Upper lobe of left lung (tissue), 6 donors: ENCODE measurements around the gene ZNF574. TPM values are rescaled to one million over a fixed set of nuclear protein-coding genes. Genes with fewer than 3 reads are reported as not detected.
"Not testable (repeated sequence)": the region's sequence is repeated elsewhere in the genome, so short reads cannot be mapped to it uniquely, and the experiment has no call there.

Source experiments
- ATAC-seq, 2 donors: fragments of 200-7000 bp; cut with Tn5 transposase; one replicate each; pipeline ENCODE4 v1.9.1; 2022; ENCODE audit warnings: mild to moderate bottlenecking in 2 of 2, moderate library complexity in 2 of 2; ENCODE audit not compliant: low FRiP score in 2 of 2
- DNase-seq, 2 donors: peaks; one replicate each; pipeline ENCODE4 v3.0.0-alpha.2; 2019 to 2020
- H3K27ac ChIP-seq, 4 donors: fragments of 200-600 bp; sonication (generic); one replicate each; pipeline ENCODE4 v1.5.1; 2016 to 2019
- H3K27me3 ChIP-seq, 4 donors: fragments of 200-600 bp; sonication (generic); one replicate each; pipeline ENCODE4 v1.5.1; 2017 to 2019
- H3K36me3 ChIP-seq, 4 donors: fragments of 200-600 bp; sonication (generic); one replicate each; pipeline ENCODE4 v1.5.1; 2016 to 2019
- H3K4me1 ChIP-seq, 4 donors: fragments of 200-600 bp; sonication (generic); one replicate each; pipeline ENCODE4 v1.5.1; 2018 to 2019
- H3K4me3 ChIP-seq, 4 donors: fragments of 200-600 bp; sonication (generic); one replicate each; pipeline ENCODE4 v1.5.1; 2017 to 2019; ENCODE audit warnings: mild to moderate bottlenecking in 2 of 4, moderate library complexity in 1 of 4
- H3K9me3 ChIP-seq, 4 donors: fragments of 200-600 bp; sonication (generic); one replicate each; pipeline ENCODE4 v1.5.1; 2018 to 2019
- CTCF ChIP-seq, 6 experiments: fragments of 450-650 bp in 4 of 6; fragments of 200-600 bp in 2 of 6; sonication (generic) in 2 of 6; IDR thresholded peaks; one replicate each; pipeline ENCODE4 v1.5.1; 2016 to 2019; ENCODE audit warnings: antibody characterized with exemption in 6 of 6
- EP300 ChIP-seq, 4 donors: sonication (generic); formaldehyde crosslinking; IDR thresholded peaks; one replicate each; pipeline ENCODE4 v1.5.1; 2017; ENCODE audit warnings: antibody characterized with exemption in 4 of 4, control low read depth in 2 of 4
- POLR2A ChIP-seq, 4 donors: fragments of 450-650 bp; IDR thresholded peaks; one replicate each; pipeline ENCODE4 v1.5.1; 2016 to 2017; ENCODE audit warnings: antibody characterized with exemption in 4 of 4, mild to moderate bottlenecking in 2 of 4
- POLR2AphosphoS5 ChIP-seq, 2 donors: sonication (generic); formaldehyde crosslinking; IDR thresholded peaks; one replicate each; pipeline ENCODE4 v1.5.1; 2017; ENCODE audit warnings: antibody characterized with exemption in 2 of 2
- WGBS, 2 donors: methylation state at CpG; one replicate each; pipeline ENCODE4 v1.1.5; 2017 to 2018; 5-methylcytosine and 5-hydroxymethylcytosine counted together
- total RNA-seq, 6 donors: library from RNA; depleted of rRNA in 4 of 6; stranded (reverse); fragments of >200 nt in 4 of 6; gene quantifications; one replicate each; pipeline versions ENCODE4 v1.1.0 to v1.2.1, GENCODE V29; 2016 to 2021
- donor health status: DM: no; HTN: no; CAD: no; lungs with moderate emphysema.
- donor health status: DM: no; HTN: yes; CAD: no; lungs with severe emphysema.

ZNF574 gene
- total RNA-seq, 6 donors from 2014 or later = 9.2 to 26.4 (median 13.3) TPM

GRCh38 chr19:42033413-42033812 is 42.6 kb upstream of the ZNF574 start:
- ATAC-seq (no peak), DNase-seq (no peak)
- no peaks in the 10 kb centered on the region for H3K27me3 ChIP-seq
- H3K36me3 ChIP-seq = no peaks in the 10 kb centered on the region
- peaks cover 0 to 5% (median 0%) of the 10 kb centered on the region in 4 donors for H3K4me1 ChIP-seq
- TF ChIP-seq CTCF (IDR thresholded peaks at IDR 0.05) (no peak), POLR2AphosphoS5 (IDR thresholded peaks at IDR 0.05) (no peak), POLR2A (IDR thresholded peaks at IDR 0.05) (no peak), EP300 (IDR thresholded peaks at IDR 0.05) (no peak)
- 72 to 74% methylated on average over 5 of the region's 5 CpGs for WGBS, 2 donors
- H3K27ac ChIP-seq = no peak overlapping the region
- H3K4me3 ChIP-seq = no peak overlapping the region
- no peaks in the 10 kb centered on the region for H3K9me3 ChIP-seq

GRCh38 chr19:42034640-42035391 is 41.1 kb upstream of the ZNF574 start:
- peak in 1 of 2 donors; percentile 62 for ATAC-seq
- not testable (repeated sequence) for H3K27ac ChIP-seq, H3K4me1 ChIP-seq, H3K4me3 ChIP-seq, H3K9me3 ChIP-seq, H3K27me3 ChIP-seq, H3K36me3 ChIP-seq
- whole genome bisulfite sequencing, 2 donors = 40 to 41% methylated on average over 17 of the region's 17 CpGs
- peak in 1 of 2 donors; percentile 55 for DNase-seq
- peak; percentile 61 to 88 (median 70) for TF ChIP-seq CTCF (IDR thresholded peaks at IDR 0.05)

DNA sequence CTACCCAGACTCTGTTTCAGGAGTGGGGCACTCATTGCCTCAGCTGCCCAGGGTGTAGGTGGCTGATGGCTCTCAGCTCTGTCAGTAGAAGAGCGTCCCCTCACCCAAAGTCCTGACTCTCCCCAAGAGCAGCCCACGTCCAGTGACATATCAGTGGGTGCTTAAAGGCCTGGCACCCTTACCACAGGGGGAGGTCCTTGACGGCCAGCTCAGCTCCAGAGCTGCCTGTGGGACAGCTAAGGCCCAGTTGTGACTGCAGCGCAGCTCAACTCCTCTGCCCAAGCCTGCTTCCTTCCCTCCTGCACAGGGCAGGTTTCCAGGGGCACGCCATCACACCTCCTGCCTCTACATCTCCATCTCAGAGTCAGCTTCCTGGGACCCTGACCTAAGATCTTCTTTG is 38.3 kb upstream of the ZNF574 start:
- no peaks in the 10 kb centered on the region for H3K9me3 ChIP-seq
- no peaks in the 10 kb centered on the region for H3K27me3 ChIP-seq
- H3K4me1 ChIP-seq = peaks cover 0 to 5% (median 0%) of the 10 kb centered on the region in 4 donors
- no peak for ATAC-seq
- H3K36me3 ChIP-seq = no peaks in the 10 kb centered on the region
- 81 to 85% methylated on average over 5 of the region's 5 CpGs for WGBS, 2 donors
- H3K4me3 ChIP-seq = no peak overlapping the region
- TF ChIP-seq POLR2AphosphoS5 (IDR thresholded peaks at IDR 0.05) (no peak), CTCF (IDR thresholded peaks at IDR 0.05) (no peak), EP300 (IDR thresholded peaks at IDR 0.05) (no peak), POLR2A (IDR thresholded peaks at IDR 0.05) (no peak)
- no peak for DNase-seq
- no peak overlapping the region for H3K27ac ChIP-seq

GRCh38 chr19:42038666-42039065 is 37.3 kb upstream of the ZNF574 start:
- WGBS, 2 donors = 70 to 92% methylated on average over 6 of the region's 6 CpGs
- Histone ChIP-seq H3K4me1 (peaks cover 0 to 5% (median 0%) of the 10 kb centered on the region in 4 donors), H3K4me3 (no peak overlapping the region), H3K9me3 (no peaks in the 10 kb centered on the region), H3K36me3 (no peaks in the 10 kb centered on the region), H3K27ac (no peak overlapping the region), H3K27me3 (no peaks in the 10 kb centered on the region)
- no peak for DNase-seq
- TF ChIP-seq CTCF (IDR thresholded peaks at IDR 0.05) (no peak), EP300 (IDR thresholded peaks at IDR 0.05) (no peak), POLR2AphosphoS5 (IDR thresholded peaks at IDR 0.05) (no peak), POLR2A (IDR thresholded peaks at IDR 0.05) (no peak)
- no peak for ATAC-seq

DNA sequence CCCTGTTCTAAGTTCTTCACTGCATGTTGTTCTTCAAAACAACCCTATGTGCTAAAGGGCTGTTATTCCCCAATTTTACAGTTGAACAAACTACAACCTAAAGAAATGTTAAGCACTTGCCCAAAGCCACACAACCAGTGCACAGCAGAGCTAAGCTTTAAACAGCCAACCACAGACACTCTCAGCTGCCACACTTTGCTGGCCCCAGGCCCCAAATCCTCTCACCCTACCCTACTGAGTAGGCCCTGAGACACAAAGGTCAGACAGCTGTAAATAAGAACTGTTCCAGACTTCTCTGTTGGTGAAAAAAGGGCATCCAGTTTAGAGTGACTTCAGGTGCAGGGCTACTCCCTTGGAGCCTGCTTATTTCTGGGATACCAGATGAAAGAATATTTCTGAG is 35.9 kb upstream of the ZNF574 start:
- Histone ChIP-seq H3K27ac (no peak overlapping the region), H3K4me1 (no peaks in the 10 kb centered on the region), H3K36me3 (no peaks in the 10 kb centered on the region), H3K27me3 (no peaks in the 10 kb centered on the region), H3K9me3 (no peaks in the 10 kb centered on the region), H3K4me3 (no peak overlapping the region)
- no peak for TF ChIP-seq POLR2AphosphoS5 (IDR thresholded peaks at IDR 0.05)
- TF ChIP-seq CTCF (IDR thresholded peaks at IDR 0.05) = no peak
- TF ChIP-seq POLR2A (IDR thresholded peaks at IDR 0.05) = no peak
- no peak for TF ChIP-seq EP300 (IDR thresholded peaks at IDR 0.05)
- ATAC-seq (no peak), DNase-seq (no peak)

GRCh38 chr19:42040491-42040890 is 35.5 kb upstream of the ZNF574 start:
- H3K4me1 ChIP-seq, H3K27ac ChIP-seq, ATAC-seq, H3K36me3 ChIP-seq, DNase-seq, H3K4me3 ChIP-seq, H3K9me3 ChIP-seq, H3K27me3 ChIP-seq: not testable (repeated sequence)
- WGBS, 2 donors = 86 to 89% methylated on average over 9 of the region's 9 CpGs
